Embryonic facial prominence (tissue), 1 donor: ENCODE data around the gene NAV3.
"Not testable (repeated sequence)": the region's sequence is repeated elsewhere in the genome, so short reads cannot be mapped to it uniquely, and the experiment has no call there.

Source experiments
- DNase-seq: peaks from one replicate; pipeline ENCODE4 v3.0.0-alpha.2; 2016; ENCODE audit errors: extremely low spot score

NAV3 gene

GRCh38 chr12:78189656-78190055, 359.0 kb downstream of the NAV3 start:
- DNase-seq: no peak

- no peak for DNase-seq
Measured at GRCh38 chr12:78191611-78192010, 360.9 kb downstream of the NAV3 start.

- DNase-seq: no peak
Measured at GRCh38 chr12:78192979-78193378, 362.3 kb downstream of the NAV3 start.

GRCh38 chr12:78194448-78194847, 363.8 kb downstream of the NAV3 start:
- DNase-seq: no peak

GRCh38 chr12:78198896-78199295, 368.2 kb downstream of the NAV3 start:
- no peak for DNase-seq

- no peak for DNase-seq
Measured at GRCh38 chr12:78199926-78200325, 369.2 kb downstream of the NAV3 start.

- no peak for DNase-seq
Measured at GRCh38 chr12:78204926-78205325, 374.2 kb downstream of the NAV3 start.

- DNase-seq: no peak
Measured at GRCh38 chr12:78208092-78208491, 377.4 kb downstream of the NAV3 start.

- no peak for DNase-seq
Measured at GRCh38 chr12:78209846-78210505, 379.3 kb downstream of the NAV3 start.

- no peak for DNase-seq
Measured at GRCh38 chr12:78210506-78210860, 379.8 kb downstream of the NAV3 start.

GRCh38 chr12:78210894-78211302, 380.2 kb downstream of the NAV3 start:
- no peak for DNase-seq

- DNase-seq: no peak
Measured at GRCh38 chr12:78220811-78221210, 390.1 kb downstream of the NAV3 start.

- DNase-seq: no peak
Measured at GRCh38 chr12:78224154-78224553, 393.5 kb downstream of the NAV3 start.

- DNase-seq: no peak
Measured at GRCh38 chr12:78226763-78227162, 396.1 kb downstream of the NAV3 start.

GRCh38 chr12:78229591-78230101, 399.0 kb downstream of the NAV3 start:
- DNase-seq: no peak

GRCh38 chr12:78232756-78233155, 402.1 kb downstream of the NAV3 start:
- DNase-seq: no peak

GRCh38 chr12:78236264-78236663, 405.6 kb downstream of the NAV3 start:
- no peak for DNase-seq

GRCh38 chr12:78239544-78239943, 408.9 kb downstream of the NAV3 start:
- no peak for DNase-seq

GRCh38 chr12:78240827-78241226, 410.1 kb downstream of the NAV3 start:
- no peak for DNase-seq

- DNase-seq: no peak
Measured at GRCh38 chr12:78241446-78241845, 410.8 kb downstream of the NAV3 start.

GRCh38 chr12:78244916-78245507, 414.3 kb downstream of the NAV3 start:
- no peak for DNase-seq

GRCh38 chr12:78248321-78248720, 417.6 kb downstream of the NAV3 start:
- DNase-seq: no peak

- DNase-seq: no peak
Measured at GRCh38 chr12:78249578-78249977, 418.9 kb downstream of the NAV3 start.

- DNase-seq: not testable (repeated sequence)
Measured at GRCh38 chr12:78257662-78258061, 427.0 kb downstream of the NAV3 start.
